Epithelial cell of prostate (primary cell): Measurements from ENCODE around the gene ANKLE1.

Source experiments
- DNase-seq: peaks from one replicate; pipeline ENCODE4 v3.0.0-alpha.2; 2011; ENCODE audit warnings: low read depth, low spot score
- H3K27ac ChIP-seq: fragments of 450-650 bp; 2 replicates; pipeline ENCODE4 v1.5.1; 2017; ENCODE audit warnings: mild to moderate bottlenecking

The ANKLE1 gene

GRCh38 chr19:17303940-17304267, 22.2 kb downstream of the ANKLE1 start:
- H3K27ac ChIP-seq: peak overlapping the region; percentile 81
- DNase-seq: no peak

- no peak for DNase-seq
- peak overlapping the region; percentile 81 for H3K27ac ChIP-seq
Observed at GRCh38 chr19:17304386-17305215, 22.9 kb downstream of the ANKLE1 start.

GRCh38 chr19:17305216-17305516, 23.5 kb downstream of the ANKLE1 start:
- no peak for DNase-seq
- H3K27ac ChIP-seq: peak overlapping the region; percentile 81

GRCh38 chr19:17305517-17306284, 24.0 kb downstream of the ANKLE1 start, which contains the start of gene MRPL34:
Gene MRPL34, plus strand, starts transcription at chr19:17305872. Its CDS starts 21 bp downstream, at chr19:17305893.
- H3K27ac ChIP-seq: peak within 1 kb of the TSS; percentile 81
- DNase-seq: peak; percentile 98

- peak overlapping the region; percentile 81 for H3K27ac ChIP-seq
Observed at GRCh38 chr19:17306285-17306714, 24.6 kb downstream of the ANKLE1 start.

GRCh38 chr19:17307876-17308377, 26.2 kb downstream of the ANKLE1 start:
- no peak for DNase-seq
- H3K27ac ChIP-seq: no peak overlapping the region

More at GRCh38 chr19:17306285-17306714, 24.6 kb downstream of the ANKLE1 start:
- no peak for DNase-seq

- peak; percentile 100 for DNase-seq
- H3K27ac ChIP-seq: peak within 1 kb of the TSS; percentile 73
Observed at GRCh38 chr19:17309198-17309964, 27.7 kb downstream of the ANKLE1 start, which contains the start of gene DDA1. Gene DDA1, plus strand, starts transcription at chr19:17309563. Its CDS starts 92 bp downstream, at chr19:17309655.

GRCh38 chr19:17309965-17310461, 28.3 kb downstream of the ANKLE1 start:
- DNase-seq: no peak

GRCh38 chr19:17311455-17312188, 29.9 kb downstream of the ANKLE1 start:
- peak overlapping the region; percentile 73 for H3K27ac ChIP-seq
- no peak for DNase-seq

More at GRCh38 chr19:17309965-17310461, 28.3 kb downstream of the ANKLE1 start:
- peak overlapping the region; percentile 73 for H3K27ac ChIP-seq

GRCh38 chr19:17312189-17313113, 30.8 kb downstream of the ANKLE1 start:
- H3K27ac ChIP-seq: peak overlapping the region; percentile 73
- DNase-seq: no peak

- no peak for DNase-seq
- no peak overlapping the region for H3K27ac ChIP-seq
Observed at GRCh38 chr19:17314007-17314593, 32.4 kb downstream of the ANKLE1 start.

- no peak overlapping the region for H3K27ac ChIP-seq
- DNase-seq: no peak
Observed at GRCh38 chr19:17318966-17319365, 37.3 kb downstream of the ANKLE1 start.

- no peak for DNase-seq
- H3K27ac ChIP-seq: no peak overlapping the region
Observed at GRCh38 chr19:17319473-17320238, 38.0 kb downstream of the ANKLE1 start.

- no peak for DNase-seq
- no peak overlapping the region for H3K27ac ChIP-seq
Observed at GRCh38 chr19:17320435-17320834, 38.7 kb downstream of the ANKLE1 start.

GRCh38 chr19:17321655-17322489, 40.2 kb downstream of the ANKLE1 start:
- H3K27ac ChIP-seq: no peak overlapping the region
- no peak for DNase-seq

GRCh38 chr19:17322854-17323253, 41.2 kb downstream of the ANKLE1 start:
- DNase-seq: no peak

More at GRCh38 chr19:17322854-17323253, 41.2 kb downstream of the ANKLE1 start:
- no peak overlapping the region for H3K27ac ChIP-seq
